Endometrial microvascular endothelial cells (primary cell): ENCODE measurements around the gene ALS2. TPM values are rescaled to one million over a fixed set of nuclear protein-coding genes. Genes with fewer than 3 reads are reported as not detected.
"Not testable (repeated sequence)": the region's sequence is repeated elsewhere in the genome, so short reads cannot be mapped to it uniquely, and the experiment has no call there.

Experiments used
- in situ Hi-C: cut with HindIII; loops from 2 replicates; pipeline ENCODE4 v1.10.0; 2017; ENCODE audit warnings: low sequenced_read_pairs, low pct_unique_long_range_greater_than_20kb; ENCODE audit errors: inconsistent ontology term
- total RNA-seq: library from RNA; depleted of rRNA; stranded (reverse); fragments of >200 nt; gene quantifications from one replicate; pipeline ENCODE4 v1.2.3, GENCODE V29; 2015; ENCODE audit errors: inconsistent ontology term

ALS2 gene
- 27.1 TPM for total RNA-seq

DNA sequence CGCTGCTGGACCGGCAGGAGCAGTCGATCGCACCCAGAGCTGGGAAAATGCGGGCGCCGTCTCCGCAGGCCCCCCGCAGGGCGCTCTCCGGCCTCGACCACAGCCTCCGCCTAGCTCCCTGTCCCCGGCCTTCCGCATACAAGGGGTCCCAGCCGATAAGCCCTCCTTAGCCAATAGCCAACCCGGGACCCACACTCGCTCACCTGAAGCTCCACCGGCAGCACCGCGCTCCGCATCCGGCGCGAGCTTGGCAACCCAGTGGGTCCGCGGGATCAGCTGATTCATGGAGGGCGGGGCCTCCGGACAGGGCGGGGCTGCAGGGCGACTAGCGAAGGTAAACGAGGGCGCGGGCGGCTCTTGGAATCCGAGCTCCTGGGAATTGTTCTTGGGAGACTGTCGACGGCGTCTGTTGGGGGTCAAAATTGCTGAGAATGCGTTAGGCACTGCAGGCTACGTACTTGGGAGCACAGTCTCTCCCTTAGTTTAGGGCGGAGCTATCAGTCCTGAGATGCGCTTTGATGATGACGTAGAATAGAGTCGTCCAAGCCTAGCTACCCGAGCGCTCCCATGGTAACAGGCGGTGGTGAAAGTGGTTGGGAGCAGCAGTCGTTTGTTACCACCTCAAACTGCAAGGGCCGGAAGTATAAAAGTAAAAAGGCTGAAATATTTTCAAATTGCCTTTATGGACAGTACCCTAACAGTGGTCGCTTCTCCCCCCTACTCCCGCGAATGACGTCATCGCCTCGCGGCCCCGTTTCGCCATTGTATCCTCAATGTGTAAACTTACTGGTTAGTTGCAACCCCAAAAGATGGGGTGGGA lies at the start of gene ALS2:
TSS of gene ALS2 (minus strand) at position 260 of the 820 bp plus-strand sequence. CDS start 12,048 bp downstream, outside the sequence.
- in situ Hi-C loops: no loop called here

DNA sequence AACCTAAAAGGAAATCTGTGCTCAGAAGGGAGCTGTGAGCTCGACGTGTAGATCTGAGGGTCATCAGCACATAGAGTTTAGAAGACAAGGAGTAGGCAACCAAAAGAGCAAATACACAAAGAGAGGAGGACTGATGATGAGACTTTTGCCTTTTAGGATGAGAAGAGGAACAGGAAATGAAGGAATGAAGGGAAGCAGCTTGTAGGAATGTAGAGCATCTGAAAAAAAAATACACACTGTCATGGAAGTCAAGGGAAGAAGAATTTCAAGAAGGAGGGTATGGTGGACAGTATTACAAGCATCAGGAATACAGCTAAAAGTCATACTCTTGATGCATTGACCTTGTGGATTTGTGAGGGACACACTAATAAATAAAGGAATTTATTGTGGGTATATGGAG lies 47.5 kb upstream of the ALS2 start:
- in situ Hi-C loops: no loop called here

DNA sequence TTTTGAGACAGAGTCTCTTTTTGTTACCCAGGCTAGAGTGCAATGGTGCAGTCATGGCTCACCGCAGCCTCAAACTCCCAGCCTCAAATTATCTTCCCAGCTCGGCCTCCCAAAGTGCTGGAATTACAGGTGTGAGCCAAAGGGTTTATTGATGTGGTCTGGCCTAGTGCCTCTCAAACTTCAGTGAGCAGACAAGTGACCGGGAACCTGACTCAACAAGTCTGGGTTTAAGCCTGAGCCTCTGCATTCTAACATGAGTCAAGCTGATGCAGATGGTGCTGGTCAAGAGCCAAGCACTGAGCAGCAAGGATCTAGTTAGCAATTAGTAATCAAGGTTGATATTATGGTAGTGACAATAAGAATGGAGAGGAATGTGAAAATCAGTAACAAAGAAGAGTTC lies 46.9 kb upstream of the ALS2 start:
- in situ Hi-C loops: no loop called here

DNA sequence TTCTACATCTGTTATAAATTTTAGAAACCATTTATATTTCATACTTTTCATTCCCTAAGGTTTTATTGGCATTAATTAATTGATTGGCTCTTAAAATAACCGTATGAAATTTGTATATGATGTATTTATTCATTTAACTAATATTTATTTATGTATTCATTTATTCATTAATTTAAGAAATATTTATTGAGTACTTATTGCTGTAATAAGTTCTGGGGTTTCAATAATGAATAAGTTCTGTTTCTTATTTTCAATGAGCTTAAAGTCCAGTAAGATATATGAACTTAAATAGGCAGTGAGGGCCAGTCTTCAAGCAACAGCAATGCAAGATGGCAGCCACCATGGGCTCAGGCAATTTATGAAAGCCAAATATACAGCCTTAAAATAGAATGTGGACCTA lies 43.5 kb upstream of the ALS2 start:
- in situ Hi-C loops: no loop called here

DNA sequence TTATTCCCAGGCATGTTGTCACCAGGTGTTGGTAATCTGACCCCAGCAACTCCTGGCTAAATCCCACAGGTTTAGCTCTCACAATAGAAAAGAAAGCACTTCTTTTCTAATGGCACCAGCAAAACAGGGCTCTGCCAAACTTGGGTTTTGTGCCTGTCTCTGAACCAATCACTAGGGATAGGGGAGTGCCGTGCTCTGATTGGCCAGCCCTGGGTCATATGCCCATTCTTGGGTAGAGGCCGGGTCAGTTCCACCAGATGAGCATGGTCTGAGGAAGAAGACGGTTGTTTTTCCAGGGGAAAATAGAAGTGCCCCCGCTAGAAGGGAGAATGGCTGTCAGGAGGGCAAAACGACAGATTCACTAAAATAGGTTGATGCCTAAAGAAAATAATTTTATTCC lies 40.3 kb upstream of the ALS2 start:
- in situ Hi-C loops: no loop called here

DNA sequence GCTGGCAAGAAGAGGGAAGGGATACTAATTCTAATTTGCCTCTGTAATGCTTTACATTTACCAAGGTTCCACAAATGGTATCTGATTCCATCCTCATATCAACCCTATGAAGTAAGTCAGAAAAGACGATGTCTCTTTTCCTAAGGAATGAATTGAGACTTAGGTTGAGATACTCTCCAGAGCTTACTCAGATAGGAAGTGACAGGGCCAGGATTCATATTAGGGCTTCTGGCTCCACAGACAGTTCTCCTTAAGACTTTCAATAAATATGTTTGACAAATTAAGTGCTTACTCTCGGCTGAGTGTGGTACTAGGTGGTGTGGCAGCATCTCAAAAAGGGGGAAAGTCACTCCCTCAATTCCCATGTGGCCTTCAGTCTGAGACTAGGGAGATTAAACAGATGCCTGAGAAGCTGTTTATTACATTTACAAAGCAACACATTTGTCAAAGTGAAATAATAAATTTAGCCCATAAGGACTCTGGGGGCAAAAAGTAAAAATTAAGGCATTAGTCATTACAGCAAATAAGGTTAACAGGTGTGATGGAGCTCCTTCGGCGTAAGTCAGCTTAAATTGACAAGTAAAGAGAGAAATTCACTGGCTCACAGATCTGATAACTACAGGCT lies 39.8 kb upstream of the ALS2 start:
- in situ Hi-C loops: no loop called here

DNA sequence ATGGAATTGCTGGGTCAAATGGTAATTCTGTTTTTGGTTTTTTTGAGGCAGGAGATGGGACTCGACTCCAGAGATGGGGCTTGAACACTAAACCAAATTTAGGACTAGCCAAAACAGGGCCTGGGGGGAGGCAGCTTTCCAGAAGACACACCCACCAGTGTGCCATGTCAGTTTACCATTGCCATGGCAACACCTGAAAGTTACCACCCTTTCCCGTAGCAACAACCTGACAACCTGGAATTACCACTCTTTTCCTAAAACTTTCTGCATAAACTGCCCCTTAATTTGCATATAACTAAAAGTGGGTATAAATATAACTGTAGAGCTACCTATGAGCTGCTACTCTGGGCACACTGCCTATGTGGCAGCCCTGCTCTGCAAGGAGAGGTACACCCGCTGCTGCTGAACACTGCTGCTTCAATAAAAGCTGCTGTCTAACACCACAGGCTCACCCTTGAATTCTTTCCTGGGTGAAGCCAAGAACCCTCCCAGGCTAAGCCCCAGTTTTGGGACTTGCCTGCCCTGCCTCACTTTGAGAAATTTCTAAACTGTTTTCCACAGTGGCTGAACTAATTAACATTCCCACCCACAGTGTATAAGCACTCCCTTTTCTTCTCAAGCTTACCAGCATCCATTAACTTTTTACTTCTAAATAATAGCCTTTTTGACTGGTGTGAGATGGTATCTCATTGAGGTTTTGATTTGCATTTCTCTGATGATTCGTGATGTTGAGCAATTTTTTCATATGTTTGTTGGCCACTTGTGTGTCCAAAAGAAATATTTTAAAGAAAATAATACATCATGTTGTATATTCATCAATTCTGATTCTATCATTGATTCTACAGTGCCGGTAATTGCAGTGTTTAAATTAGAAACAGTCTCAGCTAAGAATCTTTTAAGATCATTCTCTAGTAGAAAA lies 36.2 kb upstream of the ALS2 start:
- in situ Hi-C loops: no loop called here

DNA sequence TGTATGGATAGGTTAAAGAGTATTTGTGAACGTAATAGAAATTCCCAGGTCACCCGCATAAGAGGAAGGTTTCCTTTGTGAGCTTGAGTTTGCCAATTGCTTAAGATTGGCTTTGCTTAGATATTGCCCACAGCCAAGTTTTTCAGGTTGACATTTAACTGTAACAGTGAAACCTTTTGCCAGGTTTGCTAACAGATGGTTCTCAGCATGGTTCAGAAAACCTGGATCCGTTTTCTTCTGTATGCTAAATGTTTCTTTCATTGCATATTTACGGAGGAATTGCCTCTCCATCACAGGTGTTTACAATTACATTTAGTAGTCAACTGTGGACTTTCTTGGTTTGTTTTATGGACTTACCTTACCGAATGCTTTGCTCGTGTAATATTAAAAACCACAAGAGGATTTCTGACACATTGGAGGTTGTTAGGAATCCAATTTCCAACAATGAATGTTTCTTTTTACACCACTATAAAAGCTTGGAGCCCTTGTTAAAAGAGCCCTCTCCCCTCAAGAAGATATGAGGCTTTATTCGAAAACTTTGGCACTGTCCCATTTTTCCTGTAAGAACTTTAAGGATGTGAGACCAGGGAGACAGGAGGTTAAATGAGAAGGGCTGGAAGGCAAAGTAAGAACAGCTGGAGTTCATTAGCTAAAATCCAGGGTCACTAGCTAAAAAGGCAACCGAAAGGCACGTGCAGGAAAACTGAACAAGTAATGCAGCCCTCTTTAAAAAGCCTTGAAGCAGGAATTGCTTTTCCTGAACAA lies 33.4 kb upstream of the ALS2 start:
- in situ Hi-C loops: no loop called here

DNA sequence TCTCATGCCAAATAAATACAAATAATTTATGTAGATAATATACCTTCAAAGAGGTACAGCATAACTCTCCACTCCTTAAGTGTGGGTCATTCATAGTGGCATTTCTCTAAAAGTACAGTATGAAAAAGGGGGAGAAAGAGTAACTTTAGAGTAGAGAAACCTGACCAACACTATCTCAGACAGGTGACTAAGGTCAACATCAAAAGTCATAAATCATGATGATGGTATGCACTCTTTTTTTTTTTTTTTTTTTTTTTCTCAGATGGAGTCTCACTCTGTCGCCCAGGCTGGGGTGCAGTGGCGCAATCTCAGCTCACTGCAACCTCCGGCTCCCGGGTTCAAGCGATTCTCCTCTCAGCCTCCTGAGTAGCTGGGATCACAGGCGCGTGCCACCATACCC lies 29.9 kb upstream of the ALS2 start:
- in situ Hi-C loops: not testable (repeated sequence)

DNA sequence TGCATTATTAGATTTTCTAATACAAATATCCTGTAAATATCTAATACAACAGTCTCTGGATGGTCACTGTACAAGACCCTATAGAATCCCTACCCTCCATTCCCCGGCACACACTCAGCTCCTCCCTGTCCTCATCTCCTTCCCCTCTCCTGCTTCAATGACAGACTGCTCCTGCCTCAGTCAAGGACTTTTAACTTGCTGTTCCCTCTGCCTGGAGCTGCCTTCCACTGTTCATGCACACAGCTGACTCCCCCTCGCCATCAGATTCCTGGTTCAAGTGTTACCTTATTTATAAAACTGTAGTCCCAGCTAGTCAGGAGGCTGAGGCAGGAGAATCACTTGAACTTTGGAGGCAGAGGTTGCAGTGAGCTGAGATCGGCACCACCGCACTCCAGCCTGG lies 28.9 kb upstream of the ALS2 start:
- in situ Hi-C loops: no loop called here

DNA sequence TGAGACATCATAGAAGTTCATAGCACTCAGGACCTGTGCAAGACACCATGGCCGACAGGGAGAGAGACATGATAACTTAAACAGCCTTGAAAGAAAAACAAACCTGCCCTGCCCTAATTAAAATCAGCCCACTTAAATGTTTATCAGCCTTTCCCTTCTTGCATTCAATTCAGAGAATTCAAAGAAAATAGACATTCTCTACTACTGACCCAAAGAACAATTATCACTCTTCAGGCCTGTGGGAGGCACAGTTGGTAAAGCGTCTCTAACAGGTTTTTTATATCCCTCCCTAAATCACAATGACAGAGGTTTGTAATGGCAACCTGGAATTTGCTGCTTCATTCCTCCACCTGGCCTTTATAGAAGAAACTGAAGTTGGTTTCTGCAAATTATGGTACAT lies 27.3 kb upstream of the ALS2 start:
- in situ Hi-C loops: no loop called here

DNA sequence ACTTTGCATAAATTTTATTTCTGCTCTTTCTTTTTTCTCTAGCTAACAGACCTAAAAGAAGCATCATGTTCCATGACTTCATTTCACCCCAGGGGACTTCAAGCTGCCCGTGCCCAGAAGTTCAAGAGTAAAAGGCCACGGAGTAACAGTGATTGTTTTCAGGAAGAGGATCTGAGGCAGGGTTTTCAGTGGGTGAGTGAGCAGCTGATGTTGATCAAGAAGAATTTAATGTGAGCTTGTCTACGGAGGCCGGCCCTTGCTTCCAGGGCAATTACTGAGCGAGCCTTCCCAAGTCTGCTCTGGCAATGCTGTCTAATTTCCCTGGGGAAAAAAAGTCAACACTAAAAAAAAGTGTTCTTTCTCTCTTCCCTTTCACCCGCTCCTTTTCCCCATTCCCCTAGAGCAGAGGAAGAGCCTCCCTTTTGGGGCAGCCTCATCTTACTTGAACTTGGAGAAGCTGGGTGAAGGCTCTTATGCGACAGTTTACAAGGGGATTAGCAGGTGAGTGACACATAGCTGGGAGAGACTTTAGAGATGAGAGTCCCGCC lies 26.8 kb upstream of the ALS2 start:
- in situ Hi-C loops: no loop called here

DNA sequence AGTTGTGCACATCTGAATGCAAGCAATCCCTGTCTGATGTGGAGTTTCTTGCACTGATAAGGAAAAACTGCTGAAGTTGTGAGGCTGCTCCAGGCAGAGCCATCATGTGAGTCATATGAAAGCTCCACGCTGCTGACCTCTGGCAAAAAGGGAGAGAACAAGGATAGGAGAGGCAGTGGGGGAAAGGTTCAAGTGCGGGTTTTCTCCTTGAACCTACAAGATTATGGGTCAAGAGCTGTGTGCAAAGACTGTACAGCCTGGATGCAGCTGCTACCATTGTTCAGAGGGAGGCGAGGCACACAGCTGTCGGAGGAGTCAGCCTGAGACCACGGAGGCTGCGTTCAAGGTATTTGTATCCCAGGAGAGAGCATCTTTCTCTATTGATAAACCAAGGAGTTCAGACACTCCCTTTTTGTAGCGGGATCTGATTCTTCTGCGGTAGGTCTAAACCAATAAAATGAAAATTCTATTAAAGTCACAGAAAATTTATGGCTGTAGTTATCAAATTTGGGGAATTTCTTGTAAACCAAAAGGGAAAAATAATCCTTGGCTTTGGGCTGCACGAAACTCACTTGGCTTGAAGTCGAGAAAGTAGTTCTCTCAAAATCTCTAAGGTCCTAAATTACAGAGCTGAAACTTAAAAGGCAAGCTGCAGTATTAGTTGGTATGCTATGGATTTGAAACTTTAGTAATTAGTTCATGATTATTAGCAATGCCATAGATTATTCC lies 25.9 kb upstream of the ALS2 start, which contains the start of gene CDK15:
TSS of gene CDK15 (plus strand) at position 96 of the 729 bp plus-strand sequence. CDS start at position 224, 128 bp downstream.
- in situ Hi-C loops: no loop called here

DNA sequence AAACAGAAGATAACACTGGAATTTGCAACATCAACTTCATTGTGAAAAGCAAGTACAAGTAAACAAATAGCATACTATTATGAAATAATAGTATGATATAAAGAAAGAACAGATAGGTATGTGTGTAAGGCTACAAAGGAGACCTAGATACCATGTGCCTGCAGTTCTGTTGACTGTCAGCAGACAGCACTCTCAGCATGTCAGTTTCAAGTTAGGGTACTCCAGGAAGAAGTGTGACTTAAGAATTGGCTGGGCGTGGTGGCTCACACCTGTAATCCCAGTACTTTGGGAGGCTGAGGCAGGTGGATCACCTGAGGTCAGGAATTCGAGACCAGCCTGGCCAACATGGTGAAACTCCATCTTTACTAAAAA lies 18.2 kb upstream of the ALS2 start:
- in situ Hi-C loops: not testable (repeated sequence)

DNA sequence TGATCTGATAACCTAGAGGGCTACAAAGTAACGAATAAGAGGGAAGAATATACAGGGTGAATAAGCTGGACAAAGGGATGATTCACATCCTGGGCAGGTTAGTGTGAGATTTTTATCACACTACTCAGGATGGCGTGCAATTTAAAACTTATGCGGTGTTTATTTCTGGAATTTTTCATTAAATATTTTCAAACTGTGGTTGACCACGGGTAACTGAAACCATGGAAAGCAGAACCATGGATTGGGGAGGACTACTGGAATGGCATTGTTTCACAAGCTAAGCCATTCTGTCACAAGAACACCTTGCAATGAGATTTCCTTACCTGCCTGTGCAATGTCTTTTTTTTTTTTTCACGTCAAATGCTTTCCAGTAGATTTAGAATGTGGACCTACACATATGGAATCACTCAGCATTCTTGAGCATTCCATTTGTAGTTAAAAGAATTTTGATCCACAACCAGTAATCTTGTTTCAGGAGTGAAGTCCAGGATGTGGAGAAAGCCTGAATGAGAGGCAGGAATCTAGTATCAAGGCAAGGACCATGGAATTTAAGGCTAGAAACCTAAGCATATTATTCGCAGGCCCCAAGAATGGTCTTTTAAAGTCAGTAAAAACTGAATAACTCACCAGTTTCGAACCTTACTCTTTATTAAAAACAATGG lies 17.6 kb upstream of the ALS2 start:
- in situ Hi-C loops: no loop called here

DNA sequence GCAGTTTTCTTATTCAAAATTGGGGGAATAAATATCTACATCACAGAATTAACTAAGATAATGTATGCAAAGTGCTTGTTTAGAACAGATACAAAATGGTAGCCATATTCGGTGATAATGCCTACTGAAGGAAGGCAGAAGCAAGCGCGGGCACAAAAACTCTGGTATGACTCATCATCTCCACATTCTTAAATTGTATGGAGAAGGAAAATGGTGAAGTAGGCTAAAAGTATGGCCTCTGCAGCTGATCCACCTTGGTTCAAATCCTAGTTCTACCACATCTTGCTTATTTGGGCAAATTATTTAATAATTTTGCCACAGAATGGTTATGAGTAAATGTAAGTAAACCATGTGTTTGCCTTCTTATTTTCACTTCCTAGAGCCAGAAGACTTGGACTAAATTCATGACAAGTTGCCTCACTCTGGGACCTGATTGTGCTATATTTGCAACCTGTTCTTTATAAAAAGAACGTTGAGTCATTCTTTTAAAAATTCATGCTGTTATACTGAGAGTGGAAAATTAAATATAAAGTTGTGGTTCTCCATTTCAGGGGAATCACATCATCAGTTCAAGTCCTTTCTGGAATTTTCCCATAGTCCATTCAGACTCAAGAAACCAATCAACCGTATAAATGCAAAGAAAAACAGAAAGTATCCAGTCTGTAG lies 16.6 kb upstream of the ALS2 start:
- in situ Hi-C loops: no loop called here

DNA sequence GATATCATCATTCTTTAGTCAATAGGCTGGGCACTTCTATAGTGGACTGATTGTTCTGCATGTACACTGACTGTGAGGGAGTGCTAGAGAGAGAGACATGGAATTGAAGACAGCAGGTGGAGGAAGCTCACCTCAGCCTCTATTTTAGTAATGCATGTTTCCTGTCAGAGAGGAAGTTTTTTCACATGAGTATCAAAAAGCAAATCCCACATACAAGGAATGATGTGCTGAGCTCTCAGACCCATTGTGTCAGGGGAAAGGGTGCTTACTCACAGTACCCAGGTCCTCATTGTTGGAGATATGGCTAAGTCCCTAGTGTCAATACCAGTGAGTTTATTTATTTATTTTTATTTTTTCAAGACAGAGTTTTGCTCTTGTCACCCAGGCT lies 15.7 kb upstream of the ALS2 start:
- in situ Hi-C loops: no loop called here
